DND-41 (cell line): ENCODE data around the gene ATP13A1.
A peak's percentile ranks its signal among the peaks of the same experiment; 100 is the strongest.

Source experiments
- ATAC-seq: fragments of 200-7000 bp; cut with Tn5 transposase; 3 replicates; pipeline ENCODE4 v1.9.1; 2021; ENCODE audit warnings: low read depth; ENCODE audit not compliant: insufficient read depth
- DNase-seq: peaks from one replicate; pipeline ENCODE4 v3.0.0-alpha.2; 2020
- H2AFZ ChIP-seq: 2 replicates; pipeline ENCODE4 v1.6.0; 2012; ENCODE audit warnings: low read depth, low read length
- H3K27ac ChIP-seq: 2 replicates; pipeline ENCODE4 v1.5.1; 2012; ENCODE audit warnings: low read length, inconsistent platforms
- H3K27me3 ChIP-seq: fragments of 200-600 bp; sonication (generic); 2 replicates; pipeline ENCODE4 v1.6.0; 2012; ENCODE audit warnings: low read length, mild to moderate bottlenecking, inconsistent platforms; ENCODE audit not compliant: insufficient read depth, poor library complexity
- H3K36me3 ChIP-seq: 2 replicates; pipeline ENCODE4 v1.5.1; 2012; ENCODE audit warnings: low read length, inconsistent platforms; ENCODE audit not compliant: insufficient read depth
- H3K4me1 ChIP-seq: 2 replicates; pipeline ENCODE4 v1.5.1; 2012; ENCODE audit warnings: mild to moderate bottlenecking, low read length; ENCODE audit not compliant: insufficient read depth
- H3K4me2 ChIP-seq: 2 replicates; pipeline ENCODE4 v1.6.0; 2012; ENCODE audit warnings: mild to moderate bottlenecking, moderate library complexity, low read length, inconsistent platforms; ENCODE audit not compliant: insufficient read depth
- H3K4me3 ChIP-seq, 2 experiments: fragments of 200-600 bp in 1 of 2; shearing (Covaris generic) in 1 of 2; 2 replicates each; pipeline ENCODE4 v1.5.1; 2012 to 2016; ENCODE audit warnings: inconsistent platforms in 2 of 2, low read length in 2 of 2, mild to moderate bottlenecking in 2 of 2, low read depth in 1 of 2, moderate library complexity in 1 of 2
- H3K79me2 ChIP-seq: 2 replicates; pipeline ENCODE4 v1.6.0; 2012; ENCODE audit warnings: low read length, inconsistent platforms; ENCODE audit not compliant: insufficient read depth
- H3K9ac ChIP-seq: 2 replicates; pipeline ENCODE4 v1.6.0; 2012; ENCODE audit warnings: low read depth, mild to moderate bottlenecking, inconsistent platforms, low read length, moderate library complexity
- H3K9me3 ChIP-seq: 2 replicates; pipeline ENCODE4 v1.5.1; 2012; ENCODE audit warnings: low read length, moderate library complexity, mild to moderate bottlenecking, inconsistent platforms; ENCODE audit not compliant: insufficient read depth, severe bottlenecking
- H4K20me1 ChIP-seq: 2 replicates; pipeline ENCODE4 v1.6.0; 2012; ENCODE audit warnings: low read length; ENCODE audit not compliant: insufficient read depth
- EZH2 ChIP-seq: IDR thresholded peaks from 3 replicates; pipeline ENCODE4 v1.6.1; 2012; ENCODE audit warnings: borderline replicate concordance, low read depth, mild to moderate bottlenecking, moderate library complexity, low read length, inconsistent platforms; ENCODE audit not compliant: severe bottlenecking
- TF ChIP-seq, protein P1 (sequence below): IDR thresholded peaks from 2 replicates; pipeline ENCODE4 v1.5.1; 2012; ENCODE audit warnings: borderline replicate concordance, low read length, moderate library complexity, mild to moderate bottlenecking; ENCODE audit not compliant: poor library complexity, severe bottlenecking; ENCODE audit errors: extremely low read depth

ATP13A1 gene

DNA sequence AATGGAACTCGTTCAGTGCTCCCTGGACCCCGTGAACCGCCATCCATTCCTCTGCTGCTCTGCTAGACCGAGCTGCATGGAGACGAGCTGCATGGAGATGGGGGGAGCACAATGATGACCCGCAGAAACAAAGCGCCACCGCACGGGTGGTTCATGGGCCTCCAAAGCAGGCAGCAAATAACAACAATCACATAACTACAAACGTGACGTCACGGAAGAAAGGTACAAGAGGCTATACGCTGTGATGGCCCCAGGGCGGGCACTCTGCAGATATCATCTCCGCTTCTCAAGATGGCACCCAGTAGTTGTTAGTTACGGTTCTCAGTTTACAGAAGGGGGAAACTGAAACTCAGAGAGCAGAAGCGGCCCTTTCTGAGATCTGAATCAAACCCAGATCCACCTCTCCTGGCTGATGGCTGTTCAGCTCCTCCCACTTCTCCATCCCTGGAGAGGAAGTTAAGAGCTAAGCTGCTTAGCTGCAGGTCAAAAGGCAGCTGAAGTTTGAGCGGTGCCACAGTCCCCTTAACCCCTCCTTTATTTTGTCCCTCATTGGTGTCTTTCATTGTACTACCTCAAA, 1.7 kb downstream of the ATP13A1 start:
- Histone ChIP-seq H2AFZ (no peak overlapping the region), H3K4me3 (peak overlapping the region in 1 of 2 experiments; percentile 93; a peak in 2 of 4 replicates), H3K79me2 (peaks cover 87% of the 10 kb centered on the region), H3K36me3 (peaks cover 58% of the 10 kb centered on the region), H3K9me3 (no peaks in the 10 kb centered on the region), H3K27me3 (no peaks in the 10 kb centered on the region), H3K4me2 (peak overlapping the region; percentile 94), H3K4me1 (peaks cover 43% of the 10 kb centered on the region), H4K20me1 (peaks cover 41% of the 10 kb centered on the region), H3K27ac (peak overlapping the region; percentile 90), H3K9ac (peak overlapping the region; percentile 94)
- no peak for ATAC-seq
- DNase-seq, result peak; percentile 39
- TF ChIP-seq EZH2, result no peak
- TF ChIP-seq, protein P1, sequence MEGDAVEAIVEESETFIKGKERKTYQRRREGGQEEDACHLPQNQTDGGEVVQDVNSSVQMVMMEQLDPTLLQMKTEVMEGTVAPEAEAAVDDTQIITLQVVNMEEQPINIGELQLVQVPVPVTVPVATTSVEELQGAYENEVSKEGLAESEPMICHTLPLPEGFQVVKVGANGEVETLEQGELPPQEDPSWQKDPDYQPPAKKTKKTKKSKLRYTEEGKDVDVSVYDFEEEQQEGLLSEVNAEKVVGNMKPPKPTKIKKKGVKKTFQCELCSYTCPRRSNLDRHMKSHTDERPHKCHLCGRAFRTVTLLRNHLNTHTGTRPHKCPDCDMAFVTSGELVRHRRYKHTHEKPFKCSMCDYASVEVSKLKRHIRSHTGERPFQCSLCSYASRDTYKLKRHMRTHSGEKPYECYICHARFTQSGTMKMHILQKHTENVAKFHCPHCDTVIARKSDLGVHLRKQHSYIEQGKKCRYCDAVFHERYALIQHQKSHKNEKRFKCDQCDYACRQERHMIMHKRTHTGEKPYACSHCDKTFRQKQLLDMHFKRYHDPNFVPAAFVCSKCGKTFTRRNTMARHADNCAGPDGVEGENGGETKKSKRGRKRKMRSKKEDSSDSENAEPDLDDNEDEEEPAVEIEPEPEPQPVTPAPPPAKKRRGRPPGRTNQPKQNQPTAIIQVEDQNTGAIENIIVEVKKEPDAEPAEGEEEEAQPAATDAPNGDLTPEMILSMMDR, result no peak

DNA sequence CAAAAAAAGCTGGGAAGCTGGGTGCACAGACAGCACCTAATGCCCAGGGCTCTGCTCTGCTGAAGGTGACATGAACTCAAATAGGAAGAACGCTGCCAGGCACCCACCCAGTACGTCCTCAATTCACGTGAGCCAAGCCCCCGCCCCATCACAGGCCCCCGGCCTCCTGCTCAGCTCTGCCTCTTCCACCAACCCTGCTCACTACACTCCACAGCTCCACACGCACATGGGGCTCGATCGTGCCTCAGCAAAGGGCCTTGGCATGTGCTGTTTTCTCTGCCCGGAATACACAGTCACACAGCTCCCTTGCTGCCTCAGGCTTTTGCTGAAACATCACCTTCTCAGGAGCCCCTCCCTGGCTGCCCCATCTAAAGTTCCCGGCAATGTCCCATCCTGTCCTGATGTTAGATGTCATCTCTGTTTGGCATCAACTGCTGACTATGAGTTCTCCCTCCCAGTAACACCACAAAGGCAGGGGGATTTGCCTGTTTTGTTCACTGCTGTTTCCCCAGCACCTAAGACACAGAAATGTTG, 2.3 kb downstream of the ATP13A1 start:
- peaks cover 45% of the 10 kb centered on the region for H4K20me1 ChIP-seq
- peak overlapping the region; percentile 90; the same call in 1 of the 2 replicates for H3K27ac ChIP-seq
- 0 out of 2 replicates have a peak overlapping the region, but pooled peaks have one; percentile 94 for H3K9ac ChIP-seq
- TF ChIP-seq, protein P1, result no peak
- no peak for TF ChIP-seq EZH2
- peaks cover 38% of the 10 kb centered on the region for H3K4me1 ChIP-seq
- no peak overlapping the region for H2AFZ ChIP-seq
- DNase-seq, result no peak
- H3K79me2 ChIP-seq, result peaks cover 82% of the 10 kb centered on the region
- peaks cover 63% of the 10 kb centered on the region for H3K36me3 ChIP-seq
- ATAC-seq, result no peak
- peak overlapping the region in 1 of 2 experiments; percentile 93; a peak in 1 of 4 replicates for H3K4me3 ChIP-seq
- H3K27me3 ChIP-seq, result no peaks in the 10 kb centered on the region
- H3K4me2 ChIP-seq, result peak overlapping the region; percentile 94
- H3K9me3 ChIP-seq, result no peaks in the 10 kb centered on the region

DNA sequence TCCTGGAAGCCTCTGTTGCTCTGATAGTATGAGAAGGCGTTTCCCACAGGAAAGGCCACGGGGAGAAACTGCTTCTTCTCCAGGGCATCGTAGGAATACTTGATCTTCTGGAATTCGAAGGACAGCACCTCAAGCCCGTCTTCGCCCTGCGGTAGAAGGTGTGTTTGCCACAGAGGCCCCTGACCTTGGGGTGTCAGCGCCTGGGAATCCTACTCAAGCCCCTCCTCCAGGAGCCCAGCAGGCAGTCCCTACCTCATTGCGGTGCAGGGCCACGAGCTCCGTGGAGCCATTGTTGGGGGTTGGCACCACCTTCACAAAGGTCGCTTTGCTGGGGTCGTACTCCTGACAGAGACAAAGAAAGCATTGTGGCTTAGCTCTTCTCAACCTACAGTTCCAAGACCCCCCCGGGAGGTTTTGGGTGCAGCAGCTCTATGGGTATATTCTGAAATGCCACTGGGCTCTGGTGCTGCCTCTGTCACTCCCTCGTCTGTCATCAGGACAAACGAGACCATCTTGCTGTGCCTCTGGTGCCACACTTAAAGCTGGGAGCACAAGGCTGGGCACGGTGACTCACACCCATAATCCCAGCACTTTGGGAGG, 3.7 kb downstream of the ATP13A1 start:
- ATAC-seq, result no peak
- Histone ChIP-seq H3K27me3 (no peaks in the 10 kb centered on the region), H3K9ac (no peak overlapping the region), H2AFZ (no peak overlapping the region), H3K4me2 (no peak overlapping the region), H3K79me2 (peaks cover 71% of the 10 kb centered on the region), H3K9me3 (no peaks in the 10 kb centered on the region), H3K4me3 (no peak overlapping the region), H3K27ac (no peak overlapping the region; the same call in 1 of the 2 replicates), H3K36me3 (peaks cover 78% of the 10 kb centered on the region), H4K20me1 (peaks cover 49% of the 10 kb centered on the region), H3K4me1 (peaks cover 26% of the 10 kb centered on the region)
- TF ChIP-seq EZH2, result no peak
- TF ChIP-seq, protein P1, result no peak
- no peak for DNase-seq
